HepG2 (cell line): ENCODE measurements around the gene PKD1L1. TPM values are rescaled to one million over a fixed set of nuclear protein-coding genes. Genes with fewer than 3 reads are reported as not detected.
"Not testable (repeated sequence)": the region's sequence is repeated elsewhere in the genome, so short reads cannot be mapped to it uniquely, and the experiment has no call there.

ENCODE experiments used
- ATAC-seq: fragments of 200-7000 bp; cut with Tn5 transposase; 3 replicates; pipeline ENCODE4 v1.9.1; 2020; ENCODE audit warnings: mild to moderate bottlenecking, moderate library complexity
- BruUV-seq: library from RNA; stranded (reverse); fragments of 400-500 nt; replicated peaks from 2 replicates; lab custom pipeline; 2021; lab: Mats Ljungman, UMichigan
- CTCF ChIA-PET: fragments of 300-600 bp; formaldehyde crosslinking; extraction: SDS; loops from one replicate; lab custom pipeline; 2021; ENCODE audit warnings: low total read pairs, inconsistent platforms, low intra/inter-chr PET ratio; lab: Yijun Ruan, JAX
- POLR2A ChIA-PET: fragments of 350-600 bp; sonication (Branson Sonifier 250); formaldehyde crosslinking; loops from one replicate; lab custom pipeline; 2020; ENCODE audit warnings: antibody characterized with exemption, inconsistent platforms; lab: Yijun Ruan, JAX
- DNase-seq: peaks from one replicate; pipeline ENCODE4 v3.0.0-alpha.2; 2015; ENCODE audit warnings: low spot score
- FAIRE-seq: peaks from 3 replicates; lab custom pipeline; 2011; peaks lifted over from hg19 to GRCh38; lab: Jason Lieb, UNC
- H2AFZ ChIP-seq: one replicate; pipeline ENCODE4 v1.6.1; 2011; ENCODE audit warnings: low read length, inconsistent platforms
- H3K27ac ChIP-seq: fragments of 300-600 bp; 3 replicates; pipeline ENCODE4 v1.8.0; 2011; ENCODE audit warnings: mixed run types, mild to moderate bottlenecking, mixed read lengths, low read length, inconsistent platforms; ENCODE audit not compliant: insufficient read depth; ENCODE audit errors: extremely low read length
- H3K27me3 ChIP-seq, 2 experiments: fragments of 200-600 bp in 1 of 2; 2 replicates in 1 of 2; 3 replicates in 1 of 2; pipeline versions ENCODE4 v1.6.0 to v1.8.0; 2011; ENCODE audit warnings: low read length in 2 of 2, mild to moderate bottlenecking in 2 of 2, moderate library complexity in 2 of 2, inconsistent platforms in 1 of 2; ENCODE audit not compliant: insufficient read depth in 2 of 2, control insufficient read depth in 1 of 2
- H3K36me3 ChIP-seq, 2 experiments: fragments of 200-600 bp in 1 of 2; replicated peaks in 1 of 2; 2 replicates in 1 of 2; 3 replicates in 1 of 2; pipeline versions ENCODE4 v1.5.1 to v1.8.0; 2011; ENCODE audit warnings: low read length in 2 of 2, inconsistent platforms in 1 of 2; ENCODE audit not compliant: insufficient read depth in 2 of 2, control insufficient read depth in 1 of 2
- H3K4me1 ChIP-seq: 2 replicates; pipeline ENCODE4 v1.5.1; 2012; ENCODE audit warnings: low read length, inconsistent platforms; ENCODE audit not compliant: insufficient read depth
- H3K4me2 ChIP-seq: 2 replicates; pipeline ENCODE4 v1.6.0; 2011; ENCODE audit warnings: low read depth, low read length, inconsistent platforms
- H3K4me3 ChIP-seq, 3 experiments: fragments of 200-600 bp in 1 of 3; sonication (generic), shearing (Covaris generic) in 1 of 3; replicated peaks in 1 of 3; 2 replicates each; pipeline ENCODE4 v1.5.1; 2011 to 2016; ENCODE audit warnings: low read length in 3 of 3, inconsistent platforms in 2 of 3, low read depth in 2 of 3, mild to moderate bottlenecking in 2 of 3, control low read depth in 1 of 3, mixed read lengths in 1 of 3; ENCODE audit not compliant: insufficient read depth in 1 of 3
- H3K79me2 ChIP-seq: one replicate; pipeline ENCODE4 v1.6.1; 2011; ENCODE audit warnings: low read length, inconsistent platforms; ENCODE audit not compliant: insufficient read depth
- H3K9ac ChIP-seq: 2 replicates; pipeline ENCODE4 v1.6.0; 2011; ENCODE audit warnings: mild to moderate bottlenecking, low read depth, low read length, inconsistent platforms; ENCODE audit not compliant: insufficient read depth
- H3K9me3 ChIP-seq: 2 replicates; pipeline ENCODE4 v1.5.1; 2012; ENCODE audit warnings: mild to moderate bottlenecking, low read length
- H4K20me1 ChIP-seq: 2 replicates; pipeline ENCODE4 v1.6.0; 2011; ENCODE audit warnings: inconsistent platforms, mild to moderate bottlenecking, low read length, moderate library complexity; ENCODE audit not compliant: insufficient read depth
- FIP1L1 ChIP-seq: fragments of 200-400 bp; formaldehyde crosslinking; IDR thresholded peaks from 2 replicates; pipeline ENCODE4 v1.6.1; 2018; ENCODE audit warnings: low read depth, mild to moderate bottlenecking, low read length, moderate library complexity, borderline replicate concordance; ENCODE audit not compliant: insufficient read depth
- HNRNPH1 ChIP-seq: fragments of 200-400 bp; formaldehyde crosslinking; optimal IDR thresholded peaks from 2 replicates; pipeline ENCODE3; 2017; ENCODE audit warnings: mild to moderate bottlenecking, low read depth, low read length
- ISX ChIP-seq: sonication (generic); formaldehyde crosslinking; conservative IDR thresholded peaks from 2 replicates; pipeline ENCODE4 v1.5.0; 2020; ENCODE audit warnings: missing genetic modification reagents
- ZNF333 ChIP-seq: sonication (generic); formaldehyde crosslinking; IDR thresholded peaks from 2 replicates; pipeline ENCODE4 v1.4.0; 2020; ENCODE audit warnings: mild to moderate bottlenecking, missing genetic modification reagents, borderline replicate concordance
- ZNF430 ChIP-seq: sonication (generic); formaldehyde crosslinking; IDR thresholded peaks from 2 replicates; pipeline ENCODE4 v1.9.0; 2021; ENCODE audit warnings: mild to moderate bottlenecking, missing genetic modification reagents
- ZNF558 ChIP-seq: sonication (generic); formaldehyde crosslinking; IDR thresholded peaks from 2 replicates; pipeline ENCODE4 v1.9.0; 2022; ENCODE audit warnings: mild to moderate bottlenecking, missing genetic modification reagents, borderline replicate concordance
- ZNF724P ChIP-seq: sonication (generic); formaldehyde crosslinking; IDR thresholded peaks from 2 replicates; pipeline ENCODE4 v1.8.0; 2022; ENCODE audit warnings: missing genetic modification reagents, borderline replicate concordance
- ZNF766 ChIP-seq: sonication (generic); formaldehyde crosslinking; IDR thresholded peaks from 2 replicates; pipeline ENCODE4 v1.5.0; 2020; ENCODE audit warnings: missing genetic modification reagents, borderline replicate concordance
- WGBS: methylation state at CpG from one replicate; pipeline ENCODE4 v1.1.6; 2017; ENCODE audit warnings: low lambda C conversion rate; 5-methylcytosine and 5-hydroxymethylcytosine counted together
- in situ Hi-C: cut with HindIII; loops from 2 replicates; pipeline ENCODE4 v1.10.0; 2017; ENCODE audit warnings: low pct_unique_long_range_greater_than_20kb; ENCODE audit not compliant: extremely low pct_ligation_motif_present
- intact Hi-C: fragments of 100-400 bp; cut with micrococcal nuclease; formaldehyde crosslinking; loops from one replicate; pipeline ENCODE4 v1.10.0; 2022; ENCODE audit not compliant: unreplicated experiment
- polyA plus RNA-seq, 8 experiments: library from polyadenylated mRNA; depleted of rRNA in 3 of 8; stranded (reverse) in 7 of 8; unstranded in 1 of 8; fragments of >200 nt; fragmentation: Illumina TruSeq in 4 of 8; extraction: Trizol in 4 of 8; gene quantifications; 2 replicates each; pipeline versions ENCODE4 v1.2.1 to v1.2.3, GENCODE V29; 2011 to 2016; ENCODE audit warnings: low read depth in 4 of 8, missing spikeins in 1 of 8, mixed read lengths in 1 of 8; ENCODE audit not compliant: insufficient read depth in 1 of 8
- total RNA-seq, 5 experiments: library from RNA; depleted of rRNA; stranded (reverse); fragments of >200 nt; fragmentation: Illumina TruSeq; extraction: Trizol; gene quantifications; 2 replicates each; pipeline ENCODE4 v1.2.3, GENCODE V29; 2016; ENCODE audit warnings: low read depth in 1 of 5

Gene PKD1L1
- total and polyA plus RNA-seq, 2 of the 13 experiments (the other 11 are each of a cell fraction or from before 2014, with no cell fraction given), result 0.01 TPM; not detected in 1

- Histone ChIP-seq H3K4me1 (peaks cover 38% of the 10 kb centered on the region), H3K9ac (no peak overlapping the region), H3K79me2 (no peaks in the 10 kb centered on the region), H3K36me3 (no peaks in the 10 kb centered on the region), H3K27me3 (no peaks in the 10 kb centered on the region), H3K27ac (no peak overlapping the region), H3K4me3 (no peak overlapping the region), H4K20me1 (no peaks in the 10 kb centered on the region), H3K4me2 (no peak overlapping the region), H3K9me3 (no peaks in the 10 kb centered on the region), H2AFZ (no peak overlapping the region)
- in situ Hi-C loops, result no loop called here
- ChIA-PET CTCF (no interaction called here), POLR2A (no interaction called here)
- ATAC-seq, result no peak
- no peak for DNase-seq
- no TSS peak for BruUV-seq
- no peak for FAIRE-seq
- TF ChIP-seq ZNF333 (CRISPR knock-in tag) (no peak), ZNF724P (no peak), FIP1L1 (no peak), ISX (CRISPR knock-in tag) (no peak), ZNF558 (CRISPR knock-in tag) (no peak), HNRNPH1 (no peak), ZNF766 (CRISPR knock-in tag) (no peak), ZNF430 (no peak)
- WGBS, result 84% methylated on average over 3 of the region's 4 CpGs
- intact Hi-C loops, result no loop called here
Measured at GRCh38 chr7:47794016-47794415, 154.2 kb downstream of the PKD1L1 start.

- FAIRE-seq, H3K27ac ChIP-seq, intact Hi-C loops, H4K20me1 ChIP-seq, H3K79me2 ChIP-seq, H2AFZ ChIP-seq, BruUV-seq, DNase-seq, H3K4me2 ChIP-seq, H3K9me3 ChIP-seq, in situ Hi-C loops, H3K27me3 ChIP-seq, H3K36me3 ChIP-seq, H3K4me3 ChIP-seq, H3K9ac ChIP-seq, POLR2A ChIA-PET, ATAC-seq: not testable (repeated sequence)
- CTCF ChIA-PET, result interaction anchor here (1.7 kb wide), 1 partner anchor 26 kb away, joined by 16 read pairs; no protein-coding TSS in a partner anchor
- 67% methylated on average over 5 of the region's 5 CpGs for WGBS
- peaks cover 36% of the 10 kb centered on the region for H3K4me1 ChIP-seq
Measured at GRCh38 chr7:47793186-47793585, 155.1 kb downstream of the PKD1L1 start.
